ENCODE measurements around the gene DCDC2. TPM values are rescaled to one million over a fixed set of nuclear protein-coding genes. Genes with fewer than 3 reads are reported as not detected.

DCDC2 gene
- total and polyA plus RNA-seq, 2 donors (not counting 3 experiments of a cell fraction or from before 2014, with no cell fraction given) = not detected

DNA sequence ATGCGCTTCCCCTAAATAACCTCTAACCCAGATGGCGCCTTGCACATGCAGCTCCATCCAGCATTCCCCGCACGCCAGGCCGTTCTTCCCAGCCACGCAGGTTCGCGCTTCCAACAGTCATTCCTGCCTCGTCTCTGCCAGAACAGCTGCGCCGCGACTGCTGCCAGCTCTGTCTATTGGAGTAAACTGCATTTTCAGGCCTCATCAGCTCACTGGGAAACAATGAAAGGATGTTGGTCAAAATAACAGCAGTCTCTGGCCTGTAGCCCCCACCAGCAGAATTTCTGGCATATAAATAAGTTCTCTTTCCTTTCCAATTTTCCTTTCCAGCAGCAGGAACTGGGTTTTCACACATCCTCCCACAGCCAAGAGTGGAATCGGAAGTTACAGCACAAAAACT lies 217.3 kb downstream of the DCDC2 start:
- Histone ChIP-seq H3K9ac (replicated peaks; ENCODE audit: extremely low read depth, insufficient read depth, low read length) (no peak overlapping the region), H3K27ac (ENCODE audit: insufficient read depth, low read depth, low read length) (no peak overlapping the region), H3K4me3 (replicated peaks in 1 of 3; ENCODE audit: insufficient read depth in 1 of 3, low read depth in 1 of 3, low read length in 3 of 3) (no peak overlapping the region), H2AFZ (ENCODE audit: low read depth, low read length) (no peak overlapping the region), H3K79me2 (ENCODE audit: control insufficient read depth, insufficient read depth, low read length) (no peaks in the 10 kb centered on the region), H4K20me1 (replicated peaks; ENCODE audit: control insufficient read depth, extremely low read depth, insufficient read depth, low read length) (no peaks in the 10 kb centered on the region), H3K9me3 (replicated peaks; ENCODE audit: control insufficient read depth, insufficient read depth, low read length) (no peaks in the 10 kb centered on the region), H3K4me1 (ENCODE audit: control insufficient read depth, extremely low read depth, insufficient read depth, low read length) (no peaks in the 10 kb centered on the region), H3K27me3 (ENCODE audit: control insufficient read depth in 2 of 2, insufficient read depth in 2 of 2, low read length in 2 of 2) (no peaks in the 10 kb centered on the region), H3K36me3 (ENCODE audit: control insufficient read depth in 2 of 2, extremely low read depth in 1 of 2, insufficient read depth in 2 of 2, low read length in 2 of 2) (no peaks in the 10 kb centered on the region), H3K9me1 (replicated peaks; ENCODE audit: control insufficient read depth, extremely low read depth, insufficient read depth, low read length) (no peaks in the 10 kb centered on the region), H3K4me2 (ENCODE audit: insufficient read depth, low read length) (no peak overlapping the region)
- CTCF ChIA-PET = no interaction called here
- no TSS peak for BruUV-seq (replicated peaks)
- FAIRE-seq (no peak), DNase-seq (ENCODE audit: low read depth, low spot score) (no peak)
- TF ChIP-seq JUN (IDR thresholded peaks at IDR 0.05; ENCODE audit: borderline replicate concordance, insufficient read depth, insufficient read length, low read depth) (no peak), GATA2 (IDR thresholded peaks at IDR 0.05; ENCODE audit: insufficient read depth, insufficient read length, low read depth, low read length) (no peak), FOS (IDR thresholded peaks at IDR 0.05; ENCODE audit: borderline replicate concordance, insufficient read depth, low read length) (no peak), POLR2AphosphoS5 (IDR thresholded peaks at IDR 0.05; ENCODE audit: insufficient read depth, low read depth, low read length) (no peak), EZH2 (IDR thresholded peaks at IDR 0.05; ENCODE audit: borderline replicate concordance, low read depth, low read length, severe bottlenecking) (no peak), POLR2A (IDR thresholded peaks at IDR 0.05; ENCODE audit: low read depth, low read length) (no peak), MYC (IDR thresholded peaks at IDR 0.05; ENCODE audit: low read depth, low read length) (no peak)
- TF ChIP-seq, protein P1, sequence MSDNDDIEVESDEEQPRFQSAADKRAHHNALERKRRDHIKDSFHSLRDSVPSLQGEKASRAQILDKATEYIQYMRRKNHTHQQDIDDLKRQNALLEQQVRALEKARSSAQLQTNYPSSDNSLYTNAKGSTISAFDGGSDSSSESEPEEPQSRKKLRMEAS (IDR thresholded peaks at IDR 0.05; ENCODE audit: insufficient read depth, insufficient read length) = no peak
- TF ChIP-seq, protein P2, sequence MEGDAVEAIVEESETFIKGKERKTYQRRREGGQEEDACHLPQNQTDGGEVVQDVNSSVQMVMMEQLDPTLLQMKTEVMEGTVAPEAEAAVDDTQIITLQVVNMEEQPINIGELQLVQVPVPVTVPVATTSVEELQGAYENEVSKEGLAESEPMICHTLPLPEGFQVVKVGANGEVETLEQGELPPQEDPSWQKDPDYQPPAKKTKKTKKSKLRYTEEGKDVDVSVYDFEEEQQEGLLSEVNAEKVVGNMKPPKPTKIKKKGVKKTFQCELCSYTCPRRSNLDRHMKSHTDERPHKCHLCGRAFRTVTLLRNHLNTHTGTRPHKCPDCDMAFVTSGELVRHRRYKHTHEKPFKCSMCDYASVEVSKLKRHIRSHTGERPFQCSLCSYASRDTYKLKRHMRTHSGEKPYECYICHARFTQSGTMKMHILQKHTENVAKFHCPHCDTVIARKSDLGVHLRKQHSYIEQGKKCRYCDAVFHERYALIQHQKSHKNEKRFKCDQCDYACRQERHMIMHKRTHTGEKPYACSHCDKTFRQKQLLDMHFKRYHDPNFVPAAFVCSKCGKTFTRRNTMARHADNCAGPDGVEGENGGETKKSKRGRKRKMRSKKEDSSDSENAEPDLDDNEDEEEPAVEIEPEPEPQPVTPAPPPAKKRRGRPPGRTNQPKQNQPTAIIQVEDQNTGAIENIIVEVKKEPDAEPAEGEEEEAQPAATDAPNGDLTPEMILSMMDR (IDR thresholded peaks at IDR 0.05; ENCODE audit: extremely low read depth in 1 of 2, insufficient read depth in 1 of 2, low read depth in 1 of 2, low read length in 2 of 2) = no peak
- POLR2A ChIA-PET = no interaction called here
- intact Hi-C loops (cut with micrococcal nuclease) = no loop called here
- dilution Hi-C loops (cut with MboI; ENCODE audit: extremely low pct_ligation_motif_present, low sequenced_read_pairs) = no loop called here
